Measurements from ENCODE around the gene ZNF138.
"Not testable (repeated sequence)": the region's sequence is repeated elsewhere in the genome, so short reads cannot be mapped to it uniquely, and the experiment has no call there.

GRCh38 chr7:64784842-64785241 lies 9.4 kb upstream of the ZNF138 start:
- TF ChIP-seq, protein P1, sequence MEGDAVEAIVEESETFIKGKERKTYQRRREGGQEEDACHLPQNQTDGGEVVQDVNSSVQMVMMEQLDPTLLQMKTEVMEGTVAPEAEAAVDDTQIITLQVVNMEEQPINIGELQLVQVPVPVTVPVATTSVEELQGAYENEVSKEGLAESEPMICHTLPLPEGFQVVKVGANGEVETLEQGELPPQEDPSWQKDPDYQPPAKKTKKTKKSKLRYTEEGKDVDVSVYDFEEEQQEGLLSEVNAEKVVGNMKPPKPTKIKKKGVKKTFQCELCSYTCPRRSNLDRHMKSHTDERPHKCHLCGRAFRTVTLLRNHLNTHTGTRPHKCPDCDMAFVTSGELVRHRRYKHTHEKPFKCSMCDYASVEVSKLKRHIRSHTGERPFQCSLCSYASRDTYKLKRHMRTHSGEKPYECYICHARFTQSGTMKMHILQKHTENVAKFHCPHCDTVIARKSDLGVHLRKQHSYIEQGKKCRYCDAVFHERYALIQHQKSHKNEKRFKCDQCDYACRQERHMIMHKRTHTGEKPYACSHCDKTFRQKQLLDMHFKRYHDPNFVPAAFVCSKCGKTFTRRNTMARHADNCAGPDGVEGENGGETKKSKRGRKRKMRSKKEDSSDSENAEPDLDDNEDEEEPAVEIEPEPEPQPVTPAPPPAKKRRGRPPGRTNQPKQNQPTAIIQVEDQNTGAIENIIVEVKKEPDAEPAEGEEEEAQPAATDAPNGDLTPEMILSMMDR (IDR thresholded peaks at IDR 0.05; ENCODE audit: low read depth, low read length) = not testable (repeated sequence)
- TF ChIP-seq EZH2phosphoT487 (IDR thresholded peaks at IDR 0.05; ENCODE audit: low read depth) = not testable (repeated sequence)
